ENCODE measurements around the gene LHX1.

Gene LHX1

GRCh38 chr17:36939802-36940312, 2.6 kb downstream of the LHX1 start:
- TF ChIP-seq, protein P1, sequence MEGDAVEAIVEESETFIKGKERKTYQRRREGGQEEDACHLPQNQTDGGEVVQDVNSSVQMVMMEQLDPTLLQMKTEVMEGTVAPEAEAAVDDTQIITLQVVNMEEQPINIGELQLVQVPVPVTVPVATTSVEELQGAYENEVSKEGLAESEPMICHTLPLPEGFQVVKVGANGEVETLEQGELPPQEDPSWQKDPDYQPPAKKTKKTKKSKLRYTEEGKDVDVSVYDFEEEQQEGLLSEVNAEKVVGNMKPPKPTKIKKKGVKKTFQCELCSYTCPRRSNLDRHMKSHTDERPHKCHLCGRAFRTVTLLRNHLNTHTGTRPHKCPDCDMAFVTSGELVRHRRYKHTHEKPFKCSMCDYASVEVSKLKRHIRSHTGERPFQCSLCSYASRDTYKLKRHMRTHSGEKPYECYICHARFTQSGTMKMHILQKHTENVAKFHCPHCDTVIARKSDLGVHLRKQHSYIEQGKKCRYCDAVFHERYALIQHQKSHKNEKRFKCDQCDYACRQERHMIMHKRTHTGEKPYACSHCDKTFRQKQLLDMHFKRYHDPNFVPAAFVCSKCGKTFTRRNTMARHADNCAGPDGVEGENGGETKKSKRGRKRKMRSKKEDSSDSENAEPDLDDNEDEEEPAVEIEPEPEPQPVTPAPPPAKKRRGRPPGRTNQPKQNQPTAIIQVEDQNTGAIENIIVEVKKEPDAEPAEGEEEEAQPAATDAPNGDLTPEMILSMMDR (IDR thresholded peaks at IDR 0.05; ENCODE audit: low read length, missing control alignments), result no peak
- H3K4me3 ChIP-seq (replicated peaks; ENCODE audit: low read depth, low read length), result no peak overlapping the region
- DNase-seq (ENCODE audit: low read depth), result no peak

GRCh38 chr17:36940313-36941264, 3.3 kb downstream of the LHX1 start:
- TF ChIP-seq, protein P1 (IDR thresholded peaks at IDR 0.05; ENCODE audit: low read length, missing control alignments), result no peak
- DNase-seq (ENCODE audit: low read depth), result no peak
- H3K4me3 ChIP-seq (replicated peaks; ENCODE audit: low read depth, low read length), result no peak overlapping the region

GRCh38 chr17:36941265-36942010, 4.2 kb downstream of the LHX1 start:
- TF ChIP-seq, protein P1 (IDR thresholded peaks at IDR 0.05; ENCODE audit: low read length, missing control alignments), result no peak
- no peak overlapping the region for H3K4me3 ChIP-seq (replicated peaks; ENCODE audit: low read depth, low read length)

DNA sequence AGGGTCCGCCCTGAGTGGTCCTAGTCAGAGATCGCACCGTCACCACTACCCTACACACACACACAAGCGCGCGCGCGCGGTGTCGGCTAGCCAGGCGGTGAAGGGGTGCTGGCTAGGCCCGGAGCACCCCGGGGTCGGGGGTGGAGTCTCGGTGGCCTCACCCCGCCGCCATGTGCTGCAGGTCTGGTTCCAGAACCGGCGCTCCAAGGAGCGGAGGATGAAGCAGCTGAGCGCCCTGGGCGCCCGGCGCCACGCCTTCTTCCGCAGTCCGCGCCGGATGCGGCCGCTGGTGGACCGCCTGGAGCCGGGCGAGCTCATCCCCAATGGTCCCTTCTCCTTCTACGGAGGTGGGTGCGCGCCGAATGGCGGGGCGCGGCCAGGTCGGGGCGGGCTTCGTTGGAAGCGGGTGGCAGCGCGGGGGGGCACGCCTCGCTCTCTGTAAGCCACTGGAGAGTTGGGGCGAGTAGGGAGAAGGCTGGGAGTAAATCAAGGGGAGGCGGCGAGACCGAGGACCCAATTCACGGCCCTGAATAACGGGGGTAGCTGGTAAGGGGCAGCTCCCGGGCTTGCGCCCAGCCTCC, 4.8 kb downstream of the LHX1 start:
- DNase-seq (ENCODE audit: low read depth), result no peak
- TF ChIP-seq, protein P1 (IDR thresholded peaks at IDR 0.05; ENCODE audit: low read length, missing control alignments), result no peak
- peak overlapping the region; percentile 7 for H3K4me3 ChIP-seq (replicated peaks; ENCODE audit: low read depth, low read length)

More at GRCh38 chr17:36941265-36942010, 4.2 kb downstream of the LHX1 start:
- DNase-seq (ENCODE audit: low read depth), result no peak

GRCh38 chr17:36942631-36943125, 5.4 kb downstream of the LHX1 start:
- no peak for DNase-seq (ENCODE audit: low read depth)
- TF ChIP-seq, protein P1 (IDR thresholded peaks at IDR 0.05; ENCODE audit: low read length, missing control alignments), result no peak
- H3K4me3 ChIP-seq (replicated peaks; ENCODE audit: low read depth, low read length), result no peak overlapping the region
